Anterior cingulate cortex (tissue), 58 donors: Measurements from ENCODE around the gene ACKR2.

Source experiments
- DNase-seq, 58 donors: peaks; one replicate each; lab custom pipeline; 2025; lab: John Stamatoyannopoulos, UW

ACKR2 gene

GRCh38 chr3:42827654-42828053 lies 18.4 kb downstream of the ACKR2 start:
- DNase-seq: no peak

GRCh38 chr3:42829083-42829627 lies 19.9 kb downstream of the ACKR2 start:
- no peak for DNase-seq

- DNase-seq: no peak
Measured at GRCh38 chr3:42829628-42830436, 20.6 kb downstream of the ACKR2 start.

GRCh38 chr3:42830437-42831320 lies 21.4 kb downstream of the ACKR2 start:
- DNase-seq: no peak

GRCh38 chr3:42831321-42831713 lies 22.1 kb downstream of the ACKR2 start:
- DNase-seq: peak in 43 of 58 donors; percentile 7 to 71 (median 37)

- no peak for DNase-seq
Measured at GRCh38 chr3:42836150-42837123, 27.2 kb downstream of the ACKR2 start.

GRCh38 chr3:42838571-42838970 lies 29.3 kb downstream of the ACKR2 start:
- no peak for DNase-seq

- peak in 33 of 58 donors; percentile 1 to 70 (median 13) for DNase-seq
Measured at GRCh38 chr3:42839616-42840015, 30.4 kb downstream of the ACKR2 start.

GRCh38 chr3:42841332-42841731 lies 32.1 kb downstream of the ACKR2 start:
- DNase-seq: no peak

- DNase-seq: no peak
Measured at GRCh38 chr3:42843713-42844411, 34.6 kb downstream of the ACKR2 start.

- DNase-seq: no peak
Measured at GRCh38 chr3:42844412-42844713, 35.1 kb downstream of the ACKR2 start.

- DNase-seq: no peak
Measured at GRCh38 chr3:42844815-42845214, 35.6 kb downstream of the ACKR2 start.

GRCh38 chr3:42846685-42847522 lies 37.7 kb downstream of the ACKR2 start:
- DNase-seq: peak in 12 of 58 donors; percentile 3 to 48 (median 8)

GRCh38 chr3:42847731-42848130 lies 38.5 kb downstream of the ACKR2 start:
- DNase-seq: no peak

GRCh38 chr3:42849017-42849416 lies 39.8 kb downstream of the ACKR2 start:
- DNase-seq: no peak

GRCh38 chr3:42850263-42850662 lies 41.0 kb downstream of the ACKR2 start:
- no peak for DNase-seq

- DNase-seq: no peak
Measured at GRCh38 chr3:42851228-42851834, 42.1 kb downstream of the ACKR2 start.

GRCh38 chr3:42852441-42852840 lies 43.2 kb downstream of the ACKR2 start:
- no peak for DNase-seq
